ENCODE measurements around the gene DYNLT4. TPM values are rescaled to one million over a fixed set of nuclear protein-coding genes. Genes with fewer than 3 reads are reported as not detected.
"Not testable (repeated sequence)": the region's sequence is repeated elsewhere in the genome, so short reads cannot be mapped to it uniquely, and the experiment has no call there.

DYNLT4 gene
- total and polyA plus RNA-seq, 4 experiments from 2014 or later: 0.47 to 1.6 (median 1.0) TPM; not detected in 1

- Histone ChIP-seq H3K4me1 (ENCODE audit: insufficient read depth, low read length) (peaks cover 25% of the 10 kb centered on the region), H3K27me3 (ENCODE audit: insufficient read depth, low read length) (no peaks in the 10 kb centered on the region), H3K36me3 (ENCODE audit: insufficient read depth, low read length) (peaks cover 21% of the 10 kb centered on the region), H3K4me3 (ENCODE audit: low read length in 2 of 2) (peak within 1 kb of the TSS; percentile 87 to 88), H3K9me3 (ENCODE audit: control insufficient read depth in 1 of 2, low read length in 2 of 2) (no peaks in the 10 kb centered on the region), H3K27ac (ENCODE audit: low read depth, low read length) (peak within 1 kb of the TSS; percentile 78)
- Mint-ChIP-seq H3K4me3 (peak within 1 kb of the TSS; percentile 89 to 98 (median 94)), H3K9me3 (no peaks in the 10 kb centered on the region), H3K27me3 (no peaks in the 10 kb centered on the region), H3K4me1 (peaks cover 20 to 56% (median 27%) of the 10 kb centered on the region in 4 donors), H3K27ac (peak within 1 kb of the TSS; percentile 82 to 99 (median 98)), H3K36me3 (peaks cover 22 to 47% of the 10 kb centered on the region in 2 donors)
- ChIA-PET POLR2A (ENCODE audit: partially characterized antibody) (interaction anchor here (0.6 to 5.4 kb wide), 49 partner anchors 9 to 1472 kb away, joined by 3 to 126 read pairs (median 5); partner anchors contain the start of genes AKR1A1, ARMH1, BEST4 and BTBD19), CTCF (ENCODE audit: partially characterized antibody) (interaction anchor here (0.5 to 6.1 kb wide), 13 partner anchors 8 to 784 kb away, joined by 3 to 53 read pairs (median 4); partner anchors contain the start of genes BEST4, EIF2B3 and RNU5D-1)
- intact Hi-C loops (cut with micrococcal nuclease): loop anchor here (1.0 kb wide), 4 partner anchors 9 to 211 kb away; partner anchors contain the start of genes EIF2B3, KIF2C and RNU5D-1
- DNase-seq: peak; percentile 89 to 92 (median 91)
Measured at GRCh38 chr1:44775078-44775929, 31.8 kb downstream of the DYNLT4 start, which contains the start of gene RPS8. RPS8 (plus strand) TSS chr1:44775540; CDS start chr1:44775597, 57 bp downstream.

GRCh38 chr1:44766421-44766820 lies 40.7 kb downstream of the DYNLT4 start:
- CTCF ChIA-PET (ENCODE audit: partially characterized antibody): interaction anchor here (1.1 kb wide), 1 partner anchor 67 kb away, joined by 3 read pairs; no protein-coding TSS in a partner anchor
- H3K27ac ChIP-seq (ENCODE audit: low read depth, low read length); H3K4me3 Mint-ChIP-seq; H3K36me3 ChIP-seq (ENCODE audit: insufficient read depth, low read length); H3K4me3 ChIP-seq (ENCODE audit: low read length in 2 of 2); H3K9me3 ChIP-seq (ENCODE audit: control insufficient read depth in 1 of 2, low read length in 2 of 2); H3K4me1 ChIP-seq (ENCODE audit: insufficient read depth, low read length); intact Hi-C loops (cut with micrococcal nuclease); H3K27me3 ChIP-seq (ENCODE audit: insufficient read depth, low read length); H3K36me3 Mint-ChIP-seq; H3K27me3 Mint-ChIP-seq; H3K4me1 Mint-ChIP-seq; H3K9me3 Mint-ChIP-seq; DNase-seq: not testable (repeated sequence)
- POLR2A ChIA-PET (ENCODE audit: partially characterized antibody): interaction anchor here (1.0 to 2.8 kb wide), 4 partner anchors 9 to 54 kb away, joined by 3 to 16 read pairs (median 5); partner anchors contain the start of genes RNU5D-1 and RPS8
- peak overlapping the region in 1 of 7 donors; percentile 52 for H3K27ac Mint-ChIP-seq

GRCh38 chr1:44760876-44761275 lies 46.3 kb downstream of the DYNLT4 start:
- ChIA-PET POLR2A (ENCODE audit: partially characterized antibody) (interaction anchor here (0.8 to 1.4 kb wide), 3 partner anchors 11 to 30 kb away, joined by 3 to 7 read pairs (median 3); partner anchors contain the start of gene RPS8), CTCF (ENCODE audit: partially characterized antibody) (no interaction called here)
- H3K4me3 Mint-ChIP-seq: no peak overlapping the region
- no peaks in the 10 kb centered on the region for H3K36me3 ChIP-seq (ENCODE audit: insufficient read depth, low read length)
- no peaks in the 10 kb centered on the region for H3K27me3 Mint-ChIP-seq
- H3K9me3 ChIP-seq (ENCODE audit: control insufficient read depth in 1 of 2, low read length in 2 of 2): no peaks in the 10 kb centered on the region
- H3K27ac ChIP-seq (ENCODE audit: low read depth, low read length): no peak overlapping the region
- DNase-seq: no peak
- H3K4me1 ChIP-seq (ENCODE audit: insufficient read depth, low read length): no peaks in the 10 kb centered on the region
- H3K9me3 Mint-ChIP-seq: no peaks in the 10 kb centered on the region
- H3K4me1 Mint-ChIP-seq: peaks cover 0 to 4% (median 2%) of the 10 kb centered on the region in 4 donors
- no peaks in the 10 kb centered on the region for H3K36me3 Mint-ChIP-seq
- intact Hi-C loops (cut with micrococcal nuclease): no loop called here
- no peaks in the 10 kb centered on the region for H3K27me3 ChIP-seq (ENCODE audit: insufficient read depth, low read length)
- no peak overlapping the region for H3K4me3 ChIP-seq (ENCODE audit: low read length in 2 of 2)
- H3K27ac Mint-ChIP-seq: no peak overlapping the region

GRCh38 chr1:44759077-44759476 lies 48.1 kb downstream of the DYNLT4 start:
- Mint-ChIP-seq H3K27ac (no peak overlapping the region), H3K4me3 (no peak overlapping the region), H3K27me3 (no peaks in the 10 kb centered on the region), H3K36me3 (no peaks in the 10 kb centered on the region), H3K4me1 (peaks cover 0 to 4% (median 2%) of the 10 kb centered on the region in 4 donors), H3K9me3 (no peaks in the 10 kb centered on the region)
- Histone ChIP-seq H3K9me3 (ENCODE audit: control insufficient read depth in 1 of 2, low read length in 2 of 2) (no peaks in the 10 kb centered on the region), H3K27ac (ENCODE audit: low read depth, low read length) (no peak overlapping the region), H3K36me3 (ENCODE audit: insufficient read depth, low read length) (no peaks in the 10 kb centered on the region), H3K4me3 (ENCODE audit: low read length in 2 of 2) (no peak overlapping the region), H3K27me3 (ENCODE audit: insufficient read depth, low read length) (no peaks in the 10 kb centered on the region), H3K4me1 (ENCODE audit: insufficient read depth, low read length) (no peaks in the 10 kb centered on the region)
- ChIA-PET CTCF (ENCODE audit: partially characterized antibody) (interaction anchor here (0.7 kb wide), 1 partner anchor 9 kb away, joined by 3 read pairs; no protein-coding TSS in a partner anchor), POLR2A (ENCODE audit: partially characterized antibody) (interaction anchor here (1.1 to 1.3 kb wide), 2 partner anchors 16 to 17 kb away, joined by 3 to 4 read pairs; partner anchors contain the start of gene RPS8)
- intact Hi-C loops (cut with micrococcal nuclease): no loop called here
- DNase-seq: no peak

- H3K27me3 ChIP-seq (ENCODE audit: insufficient read depth, low read length): no peaks in the 10 kb centered on the region
- H3K4me1 Mint-ChIP-seq: peaks cover 0 to 4% (median 2%) of the 10 kb centered on the region in 4 donors
- no peaks in the 10 kb centered on the region for H3K4me1 ChIP-seq (ENCODE audit: insufficient read depth, low read length)
- DNase-seq: no peak
- no peak overlapping the region for H3K4me3 Mint-ChIP-seq
- H3K36me3 Mint-ChIP-seq: no peaks in the 10 kb centered on the region
- ChIA-PET CTCF (ENCODE audit: partially characterized antibody) (no interaction called here), POLR2A (ENCODE audit: partially characterized antibody) (no interaction called here)
- H3K27ac Mint-ChIP-seq: peak overlapping the region in 1 of 7 donors; percentile 12
- no peak overlapping the region for H3K27ac ChIP-seq (ENCODE audit: low read depth, low read length)
- H3K9me3 Mint-ChIP-seq: no peaks in the 10 kb centered on the region
- intact Hi-C loops (cut with micrococcal nuclease): no loop called here
- H3K27me3 Mint-ChIP-seq: no peaks in the 10 kb centered on the region
- no peaks in the 10 kb centered on the region for H3K36me3 ChIP-seq (ENCODE audit: insufficient read depth, low read length)
- no peak overlapping the region for H3K4me3 ChIP-seq (ENCODE audit: low read length in 2 of 2)
- H3K9me3 ChIP-seq (ENCODE audit: control insufficient read depth in 1 of 2, low read length in 2 of 2): no peaks in the 10 kb centered on the region
Measured at GRCh38 chr1:44757420-44757819, 49.7 kb downstream of the DYNLT4 start.

Other genes starting within 250 kb of the DYNLT4 start
- gene TMEM53, start 132.9 kb downstream of the DYNLT4 start, total RNA-seq: 1 to 10 TPM; 1.7 to 2.2 TPM
- gene TMEM53, start 132.9 kb downstream of the DYNLT4 start, polyA plus RNA-seq: 1 to 10 TPM; 3.5 to 5.7 TPM
- gene ARMH1, start 132.6 kb downstream of the DYNLT4 start, total RNA-seq: 10 to 100 TPM; 64.0 to 74.5 TPM
- gene ARMH1, start 132.6 kb downstream of the DYNLT4 start, polyA plus RNA-seq: 10 to 100 TPM; 26.0 to 30.4 TPM
- not detected for gene RNU5D-1, start 76.2 kb downstream of the DYNLT4 start, total RNA-seq
- not detected for gene RNU5D-1, start 76.2 kb downstream of the DYNLT4 start, polyA plus RNA-seq
- 1 to 10 TPM; 1.4 to 1.5 TPM for gene KIF2C, start 67.5 kb downstream of the DYNLT4 start, total RNA-seq
- under 1 TPM in 1 of 2 donors, not detected in 1; 0.16 TPM for gene KIF2C, start 67.5 kb downstream of the DYNLT4 start, polyA plus RNA-seq
- gene RPS8, start 31.8 kb downstream of the DYNLT4 start, total RNA-seq: 1,000 to 10,000 TPM; 2,728 to 2,811 TPM
- gene RPS8, start 31.8 kb downstream of the DYNLT4 start, polyA plus RNA-seq: 1,000 to 10,000 TPM in 1 of 2 donors, 100 to 1,000 TPM in 1; 778 to 1,323 TPM
- 1 to 10 TPM; 1.2 to 1.6 TPM for gene BEST4, start 19.2 kb downstream of the DYNLT4 start, total RNA-seq
- gene BEST4, start 19.2 kb downstream of the DYNLT4 start, polyA plus RNA-seq: under 1 TPM in 1 of 2 donors, not detected in 1; 0.20 TPM
- 100 to 1,000 TPM; 151 to 153 TPM for gene PLK3, start 7.0 kb downstream of the DYNLT4 start, total RNA-seq
- gene PLK3, start 7.0 kb downstream of the DYNLT4 start, polyA plus RNA-seq: 10 to 100 TPM; 37.3 to 43.7 TPM
- gene BTBD19, start 1.2 kb upstream of the DYNLT4 start, total RNA-seq: 10 to 100 TPM; 14.8 to 16.8 TPM
- gene BTBD19, start 1.2 kb upstream of the DYNLT4 start, polyA plus RNA-seq: under 1 TPM; 0.25 to 0.26 TPM
- gene PTCH2, start 35.9 kb upstream of the DYNLT4 start, total RNA-seq: 1 to 10 TPM; 1.3 to 1.4 TPM
- gene PTCH2, start 35.9 kb upstream of the DYNLT4 start, polyA plus RNA-seq: under 1 TPM in 1 of 2 donors, not detected in 1; 0.20 TPM
- gene EIF2B3, start 179.2 kb upstream of the DYNLT4 start, total RNA-seq: 10 to 100 TPM; 13.7 to 16.1 TPM
- 10 to 100 TPM; 24.2 to 25.9 TPM for gene EIF2B3, start 179.2 kb upstream of the DYNLT4 start, polyA plus RNA-seq
- gene HECTD3, start 204.0 kb upstream of the DYNLT4 start, total RNA-seq: 10 to 100 TPM; 56.3 to 61.3 TPM
- gene HECTD3, start 204.0 kb upstream of the DYNLT4 start, polyA plus RNA-seq: 10 to 100 TPM; 15.6 to 31.6 TPM
- gene UROD, start 204.9 kb upstream of the DYNLT4 start, total RNA-seq: 10 to 100 TPM; 46.0 to 52.0 TPM
- gene UROD, start 204.9 kb upstream of the DYNLT4 start, polyA plus RNA-seq: 100 to 1,000 TPM in 1 of 2 donors, 10 to 100 TPM in 1; 77.3 to 114 TPM